ENCODE data around the gene DHX32.
A peak's percentile ranks its signal among the peaks of the same experiment; 100 is the strongest.

The DHX32 gene

DNA sequence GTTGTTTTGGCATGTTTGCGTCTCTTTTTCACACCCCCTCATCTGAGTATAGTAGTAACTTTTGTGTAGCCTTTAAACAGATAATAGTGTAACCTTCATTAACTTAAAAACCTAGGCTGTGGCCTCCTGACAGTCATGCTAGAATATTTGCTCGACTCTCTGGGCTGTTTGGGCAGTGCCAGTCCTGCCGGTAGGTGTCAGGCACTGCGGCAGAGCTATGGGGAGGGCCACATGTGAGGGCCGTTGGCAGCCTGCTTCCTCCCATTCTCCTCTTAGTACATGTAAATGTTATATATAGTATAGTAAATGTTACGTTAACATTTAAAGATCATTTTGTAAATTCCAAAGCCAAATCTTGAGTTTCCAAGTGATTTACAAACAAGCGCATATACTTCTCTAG is 31.6 kb downstream of the DHX32 start:
- DNase-seq (ENCODE audit: low spot score), result no peak

DNA sequence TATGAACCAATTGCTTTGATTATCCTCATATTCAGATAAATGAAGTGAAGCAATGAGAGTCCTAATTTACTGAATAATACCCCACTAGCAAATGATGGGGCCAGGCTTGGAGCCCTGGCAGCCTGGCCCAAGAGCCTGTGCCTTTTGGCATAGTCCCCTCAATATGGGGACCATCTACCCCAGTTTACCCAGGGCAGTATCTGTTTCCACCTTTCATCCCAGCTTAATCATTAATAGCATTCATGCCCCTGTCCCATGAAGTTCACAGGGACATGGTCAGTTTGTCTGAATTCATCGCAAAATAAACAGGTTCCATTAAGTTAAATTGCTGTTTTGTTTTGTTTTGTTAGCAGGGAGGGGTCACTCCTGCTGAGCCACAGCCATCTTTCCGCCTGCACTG is 32.2 kb downstream of the DHX32 start:
- DNase-seq (ENCODE audit: low spot score), result no peak

DNA sequence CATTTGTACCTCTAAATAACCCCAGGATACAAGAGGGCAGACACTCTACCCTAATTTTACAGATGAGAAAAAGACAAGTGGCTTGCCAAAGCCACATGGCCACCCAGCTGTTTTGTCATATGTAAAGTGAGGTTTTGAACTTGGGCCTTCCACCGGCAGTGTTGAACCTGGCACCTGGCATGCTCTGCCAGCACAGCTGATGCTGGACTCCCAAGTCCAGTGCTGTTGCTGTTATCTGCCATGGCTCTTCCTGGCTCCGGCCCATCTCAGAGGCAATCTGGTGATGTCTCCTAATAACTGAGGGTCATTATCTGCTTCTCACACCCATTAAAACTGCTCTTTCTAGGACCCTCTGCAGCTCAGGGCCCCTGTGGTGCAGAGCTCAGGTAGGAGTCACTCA is 32.7 kb downstream of the DHX32 start:
- no peak for DNase-seq (ENCODE audit: low spot score)

DNA sequence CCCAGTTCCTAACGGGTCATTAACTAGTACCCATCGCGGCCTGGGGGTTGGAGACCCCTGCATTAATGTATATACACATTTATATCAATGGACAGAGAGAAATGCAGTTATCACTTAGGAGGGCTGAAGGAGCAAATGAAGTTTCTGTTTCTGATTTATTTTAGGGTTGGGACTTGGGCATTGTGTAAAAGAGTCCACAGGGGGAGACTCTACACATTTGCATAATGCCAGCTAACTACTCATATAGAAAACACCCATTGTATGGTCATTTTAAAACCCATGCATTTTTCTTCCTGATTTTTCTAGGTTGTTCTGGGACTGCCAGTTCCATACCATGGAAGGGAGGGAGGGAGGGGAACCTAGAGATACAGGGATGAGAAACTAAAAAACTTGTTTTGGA is 34.2 kb downstream of the DHX32 start:
- no peak for DNase-seq (ENCODE audit: low spot score)

DNA sequence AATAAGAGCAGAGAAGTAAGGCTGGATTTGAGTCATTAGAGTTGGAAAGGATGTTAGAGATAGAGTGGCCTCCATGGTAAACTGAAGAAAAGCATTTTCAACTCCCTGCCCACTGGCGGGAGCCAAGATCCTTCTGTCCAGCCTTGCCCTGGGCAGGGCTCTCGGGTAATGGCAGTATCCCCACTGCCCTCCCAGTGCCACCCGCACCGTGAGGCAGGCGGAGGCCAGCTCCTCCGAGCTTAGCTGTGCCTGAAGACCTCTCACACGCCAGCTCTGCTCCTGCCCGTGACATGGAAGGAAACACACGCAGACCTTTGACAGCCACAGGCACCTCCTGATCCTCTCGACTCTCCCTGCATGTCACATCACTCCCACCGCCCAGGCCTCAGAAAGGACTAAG is 35.5 kb downstream of the DHX32 start:
- DNase-seq (ENCODE audit: low spot score), result no peak

DNA sequence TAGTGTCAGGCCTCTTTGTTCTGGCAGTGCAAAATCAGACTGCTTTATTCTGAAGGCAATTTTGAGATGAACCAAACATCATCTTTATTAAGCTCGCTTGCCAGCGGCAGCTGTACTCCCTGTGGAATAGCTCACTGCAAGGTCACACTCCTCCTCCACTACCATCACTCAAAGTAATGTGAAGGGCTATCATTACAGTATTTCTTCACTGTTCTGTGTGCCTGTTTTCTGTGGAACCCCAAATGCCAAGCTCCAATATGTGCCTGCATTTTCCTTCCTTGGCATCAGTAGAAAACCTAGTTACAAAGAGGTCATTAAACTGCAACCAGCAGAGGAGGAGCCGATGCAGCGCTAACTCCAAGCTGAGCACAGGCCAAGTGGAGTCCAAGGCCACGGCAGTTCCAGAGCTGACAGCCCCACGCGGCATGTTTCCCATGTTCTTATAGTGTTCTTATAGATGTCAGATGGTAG is 36.3 kb downstream of the DHX32 start:
- no peak for DNase-seq (ENCODE audit: low spot score)

DNA sequence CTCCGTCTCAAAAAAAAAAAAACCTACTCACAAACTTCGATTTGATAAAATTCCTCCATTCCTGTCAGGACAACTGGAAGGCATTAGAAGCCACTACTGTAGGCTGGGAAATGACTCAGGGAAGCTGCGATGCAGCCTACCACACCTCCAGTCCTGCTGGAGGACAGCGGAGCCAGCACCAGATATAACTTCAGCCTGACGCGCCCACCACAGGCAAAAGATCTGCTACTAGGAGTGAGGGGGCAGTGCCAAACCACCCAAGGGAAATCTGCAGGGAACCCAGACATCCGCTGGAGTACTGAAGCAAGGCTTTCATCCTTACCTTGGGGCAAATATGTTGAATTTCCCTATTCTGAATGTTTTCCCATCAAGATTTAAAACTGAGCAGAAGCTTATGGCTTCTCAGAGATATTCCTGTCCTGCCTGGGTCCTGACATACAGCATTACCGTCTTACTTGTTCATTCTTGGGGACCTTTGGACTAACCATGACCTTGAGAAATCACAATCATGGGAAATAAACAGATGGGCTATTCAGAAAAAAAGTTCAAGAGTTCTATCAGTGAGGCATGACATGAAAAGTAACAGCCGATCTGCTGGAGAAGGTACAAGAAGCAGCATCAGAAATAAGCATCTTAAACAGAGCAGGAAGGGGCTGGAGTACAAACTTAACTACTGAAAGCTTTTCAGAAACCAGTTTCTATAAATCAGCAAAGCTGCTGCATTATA is 37.3 kb downstream of the DHX32 start:
- no peak for DNase-seq (ENCODE audit: low spot score)

DNA sequence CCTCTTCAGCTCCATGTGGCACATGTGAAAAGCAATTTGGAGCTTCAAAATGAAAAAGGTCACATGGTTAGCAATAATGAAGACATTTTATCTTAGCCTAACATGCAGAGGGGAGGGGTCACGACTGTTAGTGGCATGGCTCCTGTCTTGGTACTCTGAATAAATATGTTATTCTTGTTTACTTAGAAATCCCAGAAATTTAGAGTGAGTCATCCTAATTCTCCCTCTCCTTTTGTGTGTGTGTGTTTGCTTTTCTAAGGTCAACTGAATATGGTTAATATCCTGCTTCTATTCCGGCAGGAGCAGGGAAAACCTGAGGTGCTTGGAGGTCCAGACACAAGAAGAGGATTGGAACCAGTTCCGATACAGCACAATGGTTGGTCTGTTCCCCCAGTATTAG is 40.1 kb downstream of the DHX32 start:
- DNase-seq (ENCODE audit: low spot score), result no peak

DNA sequence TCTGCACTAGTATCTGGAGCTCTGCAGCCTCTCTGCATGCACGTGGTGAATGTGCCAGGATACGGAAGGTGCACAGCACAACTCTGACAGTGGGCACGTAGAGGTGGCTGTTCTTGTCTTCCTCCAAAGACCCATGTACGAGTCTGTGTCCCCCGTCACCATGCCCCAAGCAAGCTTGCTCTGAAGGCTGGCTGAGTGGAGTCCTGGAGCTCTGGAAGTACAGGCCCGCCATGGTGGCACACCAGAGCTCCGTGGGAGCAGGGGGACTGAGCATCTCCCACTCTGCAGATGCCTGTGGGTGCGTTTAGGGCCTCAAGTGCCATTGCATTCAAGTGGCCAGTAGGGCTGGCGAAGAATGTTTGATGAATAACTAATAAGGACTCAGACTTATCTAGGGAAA is 40.7 kb downstream of the DHX32 start:
- DNase-seq (ENCODE audit: low spot score), result no peak

DNA sequence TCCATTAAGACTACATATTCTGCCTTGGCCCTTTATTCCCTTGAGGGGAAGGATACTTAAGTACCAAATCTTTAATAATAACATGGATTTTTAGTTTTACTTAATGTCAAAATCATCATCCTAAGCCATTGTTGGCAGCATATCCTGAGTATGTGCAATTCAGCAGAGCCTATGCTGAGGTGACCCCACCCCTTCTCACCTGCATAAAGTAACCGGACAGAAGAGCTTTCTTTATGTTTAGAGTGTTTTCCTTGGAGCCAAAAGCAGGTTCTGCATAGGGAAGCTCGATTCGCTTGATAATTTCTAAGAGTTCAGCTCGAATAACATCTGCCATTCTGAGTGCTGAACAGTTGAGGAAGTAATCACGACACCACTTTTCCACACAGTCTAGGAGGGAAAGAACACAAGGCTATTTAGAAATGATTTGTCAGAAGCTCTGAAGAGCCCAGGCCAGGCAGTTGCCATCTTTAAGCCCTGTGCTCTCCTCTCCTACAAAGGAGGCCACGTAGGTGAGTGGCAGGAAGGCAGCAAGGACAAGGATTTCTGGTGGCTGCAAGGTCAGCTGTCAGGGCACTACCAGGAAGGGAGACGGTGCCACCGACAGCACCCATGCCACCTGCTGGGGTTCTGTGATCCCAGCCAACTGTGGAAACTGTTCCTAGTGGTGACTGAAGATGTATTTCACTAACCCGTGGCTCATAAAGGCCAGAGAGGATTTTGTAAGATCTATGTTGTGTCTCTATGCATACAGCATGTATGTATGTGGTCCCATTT is 42.1 kb downstream of the DHX32 start:
- DNase-seq (ENCODE audit: low spot score), result no peak

DNA sequence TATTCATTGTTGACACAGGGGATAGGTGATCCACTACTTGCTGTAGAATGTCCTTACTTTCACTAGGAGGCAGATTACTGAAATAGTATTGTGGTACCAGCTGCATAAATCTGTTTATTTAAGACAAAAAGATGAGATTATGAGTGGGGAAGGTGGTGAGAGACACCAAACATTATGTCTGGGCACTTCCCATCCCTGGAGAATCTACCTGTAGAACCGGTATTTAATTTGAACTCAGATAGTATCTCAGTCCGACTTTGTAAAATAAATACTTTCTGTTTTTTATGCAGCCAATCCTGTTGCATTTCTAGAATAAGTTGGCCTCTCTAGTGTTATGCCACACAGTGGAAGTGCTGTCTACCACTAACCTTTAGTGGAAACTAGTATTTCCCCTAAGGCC is 44.3 kb downstream of the DHX32 start:
- DNase-seq (ENCODE audit: low spot score), result no peak

DNA sequence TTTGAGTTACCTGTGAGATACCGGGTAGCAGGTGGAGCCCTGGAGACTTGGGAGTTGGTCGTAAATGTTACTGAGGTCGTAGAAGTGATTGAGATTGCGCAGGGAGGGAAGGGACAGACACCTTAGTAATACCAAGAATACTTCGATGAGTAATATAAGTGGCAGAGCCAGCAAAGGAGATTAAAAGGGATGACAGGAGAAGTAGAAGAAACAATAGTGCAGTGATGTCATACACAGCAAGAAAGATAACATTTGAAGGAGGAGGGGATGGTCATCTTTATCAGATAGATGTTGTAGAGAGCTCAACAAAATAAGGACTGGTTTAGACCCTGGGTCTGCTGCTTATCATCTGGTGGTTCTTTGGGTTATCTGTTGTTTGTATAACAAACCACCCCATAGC is 52.8 kb downstream of the DHX32 start:
- DNase-seq (ENCODE audit: low spot score), result no peak

DNA sequence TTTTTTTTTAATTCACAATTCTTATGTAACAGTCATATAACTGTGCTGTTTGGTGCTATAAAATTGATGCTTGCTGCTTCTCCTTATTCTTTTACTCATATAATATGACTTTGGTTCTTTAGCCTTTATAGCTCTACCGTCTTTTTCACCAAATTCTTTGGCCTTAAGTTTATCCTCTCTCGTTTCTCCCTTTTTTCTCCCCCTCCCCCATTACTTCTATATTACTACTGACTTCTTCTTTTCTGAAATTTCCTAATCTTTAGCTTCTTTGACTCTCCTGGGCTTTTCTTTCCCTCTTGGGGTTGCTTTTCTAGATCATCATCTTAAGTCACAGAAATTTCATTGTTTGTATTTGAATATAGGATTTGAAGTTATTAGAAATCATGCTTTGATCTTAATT is 54.0 kb downstream of the DHX32 start:
- DNase-seq (ENCODE audit: low spot score), result no peak

DNA sequence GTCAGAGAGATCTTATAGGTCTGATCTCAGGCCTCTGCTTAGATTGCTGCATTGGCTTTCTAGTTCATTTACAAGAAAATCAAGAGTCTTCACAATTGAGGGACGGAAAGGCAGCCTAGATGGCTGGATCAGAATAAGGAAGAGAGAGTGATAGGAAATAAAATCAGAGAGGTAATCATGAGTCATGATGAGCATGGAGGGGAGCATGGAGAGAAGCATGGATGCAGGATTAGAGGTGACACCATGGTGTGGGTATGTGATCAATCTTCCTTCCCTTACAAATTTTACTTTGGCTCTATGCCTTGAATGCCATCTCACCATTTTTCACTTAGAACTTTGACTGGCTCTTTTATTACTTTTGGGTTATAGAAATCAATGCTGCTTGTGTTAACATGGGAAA is 56.4 kb downstream of the DHX32 start:
- no peak for DNase-seq (ENCODE audit: low spot score)

DNA sequence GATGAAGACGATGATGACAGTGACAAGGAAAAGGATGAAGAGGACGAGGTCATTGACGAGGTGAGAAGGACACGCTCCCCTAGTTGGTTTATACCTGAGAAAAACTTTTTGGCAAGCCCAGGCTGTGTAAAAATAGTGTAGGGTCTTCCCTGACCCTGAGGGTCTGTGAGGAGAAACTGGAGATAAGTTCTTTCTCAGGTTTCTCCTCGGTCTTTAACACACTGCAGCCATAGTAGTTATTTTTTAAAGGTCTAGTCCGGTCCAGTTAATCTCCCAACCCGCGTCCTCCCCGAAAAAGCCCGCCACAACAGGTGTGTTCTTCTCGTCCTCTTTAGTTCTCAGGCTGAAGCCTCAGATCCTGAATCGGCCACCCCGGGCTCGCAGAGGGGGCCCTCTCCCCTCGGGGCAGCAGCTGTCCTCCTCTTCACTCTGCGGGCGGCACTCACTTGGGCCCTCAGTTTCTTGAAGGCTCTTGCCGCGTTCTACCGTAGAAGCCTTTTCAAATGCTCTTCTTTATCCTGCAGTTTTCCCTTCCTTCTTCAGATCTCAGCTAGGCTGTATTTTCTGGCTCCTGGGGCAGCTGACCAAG is 57.3 kb downstream of the DHX32 start:
- DNase-seq (ENCODE audit: low spot score), result peak; percentile 47

DNA sequence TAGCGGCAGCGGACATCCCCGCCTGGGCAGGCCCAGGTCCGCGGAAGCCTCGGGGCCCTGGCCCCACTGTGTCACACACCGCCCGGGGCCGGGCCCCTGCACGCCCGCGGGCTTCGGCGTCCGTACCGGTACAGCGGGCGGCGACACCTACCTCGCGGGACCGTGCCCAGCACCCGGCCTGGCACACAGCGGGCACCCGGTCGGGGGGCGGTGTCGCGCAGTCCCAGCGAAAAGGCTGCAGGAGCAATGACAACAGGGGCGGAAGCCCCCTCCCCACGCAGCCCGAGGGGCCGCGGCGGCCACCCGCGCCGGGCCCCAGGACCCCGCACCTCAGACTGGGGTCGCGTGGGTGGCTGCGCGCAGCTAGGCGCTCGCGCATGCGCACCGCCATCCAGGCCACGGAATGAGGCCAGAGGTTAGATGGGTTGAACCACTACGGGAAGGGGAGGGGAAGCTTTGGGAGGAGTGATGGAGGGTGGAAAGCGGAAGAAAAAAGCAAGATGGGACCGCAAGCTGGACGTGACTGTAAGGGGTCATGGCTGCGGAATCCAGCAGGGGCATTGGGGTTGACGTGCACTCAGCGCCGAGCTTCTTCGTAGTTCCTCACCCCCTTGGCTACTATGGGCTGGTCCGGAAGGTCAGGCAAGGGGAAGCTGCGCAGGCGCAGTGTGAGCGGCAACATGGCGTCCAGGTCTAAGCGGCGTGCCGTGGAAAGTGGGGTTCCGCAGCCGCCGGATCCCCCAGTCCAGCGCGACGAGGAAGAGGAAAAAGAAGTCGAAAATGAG is 58.0 kb downstream of the DHX32 start, which contains the start of the genes BCCIP and UROS:
Gene BCCIP, plus strand, starts transcription at position 669 of the 785 bp plus-strand sequence. Its CDS starts 12 bp downstream, at position 681.
Gene UROS, minus strand, starts transcription at position 381 of the 785 bp plus-strand sequence. CDS start 6,759 bp downstream, outside the sequence.
- DNase-seq (ENCODE audit: low spot score), result peak; percentile 94

DNA sequence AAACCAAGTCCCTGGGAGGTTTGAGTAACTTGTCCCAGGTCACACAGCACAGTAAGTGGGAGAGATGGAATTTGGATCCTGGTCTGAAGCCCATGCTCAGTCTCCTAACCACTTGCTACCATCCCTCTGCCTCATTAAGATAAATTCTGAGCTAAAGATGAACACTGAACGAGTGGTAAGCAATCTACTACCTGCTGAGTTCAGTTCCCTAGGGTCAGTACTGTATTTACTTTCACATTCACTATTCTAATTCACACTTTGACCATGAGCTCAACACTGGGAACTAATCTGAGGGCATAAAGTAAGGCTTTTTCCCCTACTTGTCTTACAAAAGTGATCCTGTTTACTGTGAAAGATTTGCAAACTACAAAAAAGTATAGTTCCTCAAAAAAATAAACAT is 60.4 kb downstream of the DHX32 start:
- no peak for DNase-seq (ENCODE audit: low spot score)

DNA sequence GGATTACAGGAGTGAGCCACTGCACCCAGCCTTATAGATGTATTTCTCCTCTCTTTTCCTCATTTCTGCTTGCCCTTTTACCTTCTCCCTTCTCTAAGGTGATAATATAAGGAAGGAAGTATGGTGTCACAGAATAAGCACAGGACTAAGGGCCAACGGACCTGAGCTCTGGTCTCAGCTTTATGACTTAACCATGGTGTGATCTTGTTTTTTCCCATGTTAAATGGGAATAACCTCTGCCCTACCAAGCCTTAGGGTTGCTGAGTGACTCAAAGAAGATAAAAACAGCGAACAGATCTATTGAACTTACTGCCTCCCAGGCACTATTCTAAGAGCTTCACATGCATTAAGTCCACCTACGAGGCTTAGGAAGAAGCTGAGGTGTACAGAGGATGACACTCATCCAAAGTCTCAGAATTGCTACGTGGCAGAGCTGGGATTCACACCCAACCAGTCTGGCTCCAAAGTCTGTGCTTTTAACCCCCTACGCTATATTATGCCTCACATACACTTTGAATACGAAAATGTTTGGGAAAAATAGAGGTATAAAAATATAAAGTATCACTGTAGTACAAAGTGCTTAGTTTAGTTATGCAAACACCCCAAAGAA is 63.6 kb downstream of the DHX32 start:
- no peak for DNase-seq (ENCODE audit: low spot score)

DNA sequence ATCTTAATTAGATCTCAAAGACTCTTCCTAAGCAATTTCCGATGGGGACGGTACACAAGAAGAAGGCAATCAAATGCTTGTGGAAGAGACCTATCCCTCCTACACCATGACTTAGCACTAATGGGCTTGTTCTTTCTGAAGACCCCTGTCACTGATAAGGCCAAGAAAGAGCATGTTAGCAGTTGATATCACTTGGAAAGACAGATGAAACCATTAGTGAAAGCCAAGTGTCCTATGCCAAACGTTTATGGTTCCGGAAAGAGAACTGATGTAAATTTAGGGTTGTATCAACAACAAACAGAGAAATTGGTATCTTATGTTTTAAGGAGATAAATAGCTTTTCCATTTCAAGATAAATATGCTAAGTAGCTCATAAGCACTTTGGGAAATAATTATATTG is 64.5 kb downstream of the DHX32 start:
- DNase-seq (ENCODE audit: low spot score), result no peak

DNA sequence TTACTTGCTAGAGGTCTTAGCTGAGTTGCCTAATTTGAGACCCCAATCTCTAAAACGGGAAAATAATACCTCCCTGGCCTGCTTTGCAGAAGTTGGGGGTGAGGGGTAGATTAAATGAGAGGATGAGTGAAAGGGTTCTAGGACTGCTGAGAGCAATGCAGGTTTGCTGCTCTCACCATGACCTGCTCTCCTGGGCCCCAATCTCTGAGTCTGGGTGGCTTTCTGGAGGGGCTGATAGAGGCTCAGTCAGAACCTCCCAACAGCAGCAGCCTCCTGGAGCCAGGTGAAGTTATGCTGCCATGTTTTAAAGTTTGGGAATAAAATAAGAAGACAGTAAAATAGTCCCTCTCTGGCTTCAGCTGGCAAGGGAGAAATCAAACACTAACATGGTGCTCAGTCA is 65.3 kb downstream of the DHX32 start:
- no peak for DNase-seq (ENCODE audit: low spot score)

DNA sequence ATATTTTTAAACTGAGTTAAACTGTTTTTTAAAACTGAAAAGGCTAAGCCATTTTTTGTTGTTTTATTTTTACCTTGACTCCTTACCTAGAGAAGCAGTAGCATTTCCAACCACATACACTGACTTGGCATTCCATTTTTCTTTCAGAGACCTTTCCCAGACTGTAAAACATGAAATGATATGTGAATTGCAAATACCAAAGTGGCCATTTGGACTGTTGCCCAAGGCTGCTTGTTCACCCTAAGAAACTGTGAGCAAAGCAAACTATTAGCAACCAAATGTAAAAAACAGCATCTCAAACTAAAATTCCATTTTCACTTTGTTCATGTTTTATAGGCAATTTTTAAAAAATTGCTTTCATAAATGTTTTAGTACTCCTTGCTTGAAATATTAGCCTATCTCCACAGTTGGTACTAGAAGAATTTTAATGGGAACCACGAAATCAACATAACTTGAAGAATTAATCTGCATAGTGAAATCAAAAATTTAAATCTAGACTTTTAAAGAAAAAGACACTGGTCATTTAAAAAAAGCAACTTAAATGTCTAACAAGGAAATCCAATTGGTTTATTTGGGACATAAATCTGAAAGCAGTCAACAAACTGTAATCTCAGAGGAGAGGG is 68.9 kb downstream of the DHX32 start:
- no peak for DNase-seq (ENCODE audit: low spot score)

Data from ecto neural progenitor cell (in vitro differentiated cells).